A673 (cell line): Measurements from ENCODE around the gene REXO4. TPM values are rescaled to one million over a fixed set of nuclear protein-coding genes. Genes with fewer than 3 reads are reported as not detected.
"Not testable (repeated sequence)": the region's sequence is repeated elsewhere in the genome, so short reads cannot be mapped to it uniquely, and the experiment has no call there.

Experiments
- BruUV-seq: library from RNA; stranded (reverse); fragments of 400-500 nt; replicated peaks from 2 replicates; lab custom pipeline; 2021; lab: Mats Ljungman, UMichigan
- CTCF ChIA-PET: fragments of 300-600 bp; sonication (Branson Sonifier 250); formaldehyde crosslinking; loops from one replicate; lab custom pipeline; 2022; ENCODE audit warnings: antibody characterized with exemption; lab: Charles Lee
- POLR2A ChIA-PET: fragments of 300-600 bp; sonication (Branson Sonifier 250); formaldehyde crosslinking; loops from one replicate; lab custom pipeline; 2022; ENCODE audit warnings: antibody characterized with exemption; ENCODE audit not compliant: low non-redundant PET; lab: Charles Lee
- DNase-seq: peaks from one replicate; pipeline ENCODE4 v3.0.0-alpha.2; 2015; ENCODE audit warnings: low spot score
- H3K27ac ChIP-seq: fragments of 200-600 bp; sonication (generic); 2 replicates; pipeline ENCODE4 v1.5.1; 2016; ENCODE audit warnings: mixed run types, low read depth, mild to moderate bottlenecking, mixed read lengths, antibody characterized with exemption, low read length; ENCODE audit not compliant: poor library complexity, severe bottlenecking
- H3K27me3 ChIP-seq: fragments of 200-600 bp; sonication (generic); replicated peaks from 2 replicates; pipeline ENCODE4 v1.6.1; 2017; ENCODE audit warnings: mixed run types, low read depth, mild to moderate bottlenecking, mixed read lengths, antibody characterized with exemption, low read length; ENCODE audit not compliant: insufficient read depth, poor library complexity
- H3K36me3 ChIP-seq: fragments of 200-600 bp; sonication (generic); 2 replicates; pipeline ENCODE4 v1.6.1; 2016; ENCODE audit warnings: mixed run types, mild to moderate bottlenecking, mixed read lengths, antibody characterized with exemption, low read length; ENCODE audit not compliant: insufficient read depth, poor library complexity, severe bottlenecking
- H3K4me1 ChIP-seq: fragments of 200-600 bp; sonication (generic); 2 replicates; pipeline ENCODE4 v1.6.1; 2017; ENCODE audit warnings: mixed run types, mild to moderate bottlenecking, mixed read lengths, antibody characterized with exemption, low read length; ENCODE audit not compliant: insufficient read depth, poor library complexity, severe bottlenecking
- H3K4me3 ChIP-seq: fragments of 200-600 bp; sonication (generic); 2 replicates; pipeline ENCODE4 v1.5.1; 2016; ENCODE audit warnings: low read depth, mixed run types, mild to moderate bottlenecking, mixed read lengths, low read length; ENCODE audit not compliant: poor library complexity, severe bottlenecking
- H3K9me3 ChIP-seq: fragments of 200-600 bp; sonication (generic); 2 replicates; pipeline ENCODE4 v1.6.1; 2016; ENCODE audit warnings: mixed run types, low read depth, mild to moderate bottlenecking, mixed read lengths, antibody characterized with exemption, low read length; ENCODE audit not compliant: poor library complexity, severe bottlenecking
- CTCF ChIP-seq: fragments of 300-800, 200-600 bp; sonication (generic); conservative IDR thresholded peaks from 2 replicates; pipeline ENCODE4 v1.5.1; 2017; ENCODE audit warnings: low read depth, mild to moderate bottlenecking, antibody characterized with exemption, low read length, moderate library complexity, mixed read lengths
- EZH2 ChIP-seq: fragments of 200-600 bp; sonication (generic); IDR thresholded peaks from 2 replicates; pipeline ENCODE4 v1.6.1; 2017; ENCODE audit warnings: borderline replicate concordance, low read depth, mild to moderate bottlenecking, mixed read lengths, antibody characterized with exemption, low read length; ENCODE audit not compliant: poor library complexity, severe bottlenecking
- intact Hi-C: fragments of 100-400 bp; cut with micrococcal nuclease; formaldehyde crosslinking; loops from one replicate; pipeline ENCODE4 v1.10.0; 2022; ENCODE audit not compliant: unreplicated experiment
- total RNA-seq: library from RNA; stranded (reverse); gene quantifications from 2 replicates; pipeline ENCODE4 v1.2.3, GENCODE V29; 2021

The REXO4 gene
- total RNA-seq, 1 experiment from 2014 or later: 35.9 TPM

GRCh38 chr9:133454325-133454724, 36.5 kb upstream of the REXO4 start:
- H3K27ac ChIP-seq: no peak overlapping the region
- ChIA-PET POLR2A (no interaction called here), CTCF (no interaction called here)
- H3K9me3 ChIP-seq: no peaks in the 10 kb centered on the region
- TF ChIP-seq CTCF: no peak
- TF ChIP-seq EZH2: no peak
- H3K4me1 ChIP-seq: peaks cover 5% of the 10 kb centered on the region
- BruUV-seq: no TSS peak
- intact Hi-C loops: no loop called here
- no peak overlapping the region for H3K4me3 ChIP-seq
- no peaks in the 10 kb centered on the region for H3K36me3 ChIP-seq
- H3K27me3 ChIP-seq: no peaks in the 10 kb centered on the region
- DNase-seq: no peak

DNA sequence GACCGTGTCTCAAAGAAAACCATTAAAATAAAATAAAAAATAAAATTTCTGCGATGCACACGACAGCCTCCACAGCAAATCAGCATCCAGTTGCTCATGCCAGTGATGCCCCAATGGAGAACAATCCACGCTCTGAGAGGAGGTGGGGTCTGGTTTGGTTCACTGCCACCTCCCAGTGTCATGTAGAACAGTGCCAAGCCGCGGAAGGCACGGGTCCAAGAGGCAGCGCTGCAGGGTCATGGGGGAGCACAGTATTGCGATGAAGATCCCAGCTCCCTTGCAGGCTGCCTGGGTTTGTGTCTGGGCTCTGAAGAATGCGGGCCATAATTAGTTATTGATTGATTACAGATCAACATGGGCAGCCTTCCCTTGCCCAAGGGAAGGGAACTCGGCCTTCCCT, 35.8 kb upstream of the REXO4 start:
- intact Hi-C loops: no loop called here
- CTCF ChIA-PET: no interaction called here
- no peak for DNase-seq
- Histone ChIP-seq H3K4me3 (no peak overlapping the region), H3K27me3 (no peaks in the 10 kb centered on the region), H3K4me1 (no peaks in the 10 kb centered on the region), H3K36me3 (no peaks in the 10 kb centered on the region), H3K9me3 (no peaks in the 10 kb centered on the region), H3K27ac (no peak overlapping the region)
- POLR2A ChIA-PET: no interaction called here
- TF ChIP-seq EZH2 (no peak), CTCF (no peak)
- no TSS peak for BruUV-seq

DNA sequence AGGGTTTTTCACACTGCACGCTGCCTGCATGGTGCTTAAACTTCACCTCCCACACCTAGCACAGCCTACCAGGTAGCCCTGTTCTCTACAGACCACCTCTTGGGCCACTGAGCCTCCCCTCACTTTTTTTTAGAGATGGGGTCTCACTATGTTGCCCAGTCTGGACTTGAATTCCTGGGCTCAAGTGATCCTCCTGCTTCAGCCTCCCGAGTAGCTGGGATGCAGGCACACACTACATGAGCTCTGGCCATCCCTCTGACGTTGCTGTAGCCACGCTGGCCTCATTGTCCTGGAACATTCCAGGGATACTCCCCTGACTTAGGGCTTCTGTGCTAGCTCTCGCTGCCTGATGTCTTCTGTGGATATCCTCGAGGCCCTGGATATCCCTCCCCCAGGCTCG, 34.8 kb upstream of the REXO4 start:
- Histone ChIP-seq H3K27ac (no peak overlapping the region), H3K4me3 (no peak overlapping the region), H3K9me3 (no peaks in the 10 kb centered on the region), H3K36me3 (no peaks in the 10 kb centered on the region), H3K27me3 (no peaks in the 10 kb centered on the region), H3K4me1 (no peaks in the 10 kb centered on the region)
- POLR2A ChIA-PET: no interaction called here
- BruUV-seq: no TSS peak
- TF ChIP-seq CTCF (no peak), EZH2 (no peak)
- intact Hi-C loops: no loop called here
- no peak for DNase-seq
- CTCF ChIA-PET: no interaction called here

DNA sequence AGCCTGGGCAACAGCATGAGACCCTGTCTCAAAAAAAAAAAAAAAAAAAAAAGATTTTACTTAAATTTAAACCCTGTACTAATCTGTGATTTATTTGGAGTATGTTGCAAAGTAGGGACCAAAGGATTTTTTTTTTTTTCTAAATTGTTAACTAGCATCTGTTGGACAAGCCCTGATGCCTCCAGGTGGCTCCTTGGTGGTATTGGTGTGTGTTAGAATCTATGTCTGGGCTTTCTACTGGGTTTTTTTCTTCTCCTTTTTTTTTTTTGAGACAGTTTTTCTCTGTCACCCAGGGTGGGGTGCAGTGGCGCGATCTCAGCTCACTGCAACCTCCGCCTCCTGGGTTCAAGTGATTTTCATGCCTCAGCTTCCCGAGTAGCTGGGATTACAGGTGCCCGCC, 34.1 kb upstream of the REXO4 start:
- H3K36me3 ChIP-seq: not testable (repeated sequence)

More for the DNA sequence above, 34.1 kb upstream of the REXO4 start:
- H3K27ac ChIP-seq, POLR2A ChIA-PET, DNase-seq, H3K9me3 ChIP-seq, H3K27me3 ChIP-seq, BruUV-seq, H3K4me3 ChIP-seq, intact Hi-C loops, H3K4me1 ChIP-seq: not testable (repeated sequence)
- CTCF ChIA-PET: interaction anchor here (0.7 kb wide), 1 partner anchor 10 kb away, joined by 4 read pairs; no protein-coding TSS in a partner anchor
